PFSK-1 (cell line): Measurements from ENCODE around the gene FBXO33.
A peak's percentile ranks its signal among the peaks of the same experiment; 100 is the strongest.

Source experiments
- FOXP2 ChIP-seq: optimal IDR thresholded peaks from 2 replicates; pipeline ENCODE3; 2011; ENCODE audit warnings: borderline replicate concordance, control low read depth, inconsistent platforms; ENCODE audit not compliant: insufficient read depth; ENCODE audit errors: extremely low read length, extremely low read depth
- POLR2AphosphoS5 ChIP-seq: IDR thresholded peaks from 2 replicates; pipeline ENCODE4 v1.6.1; 2012; ENCODE audit warnings: low read depth, mild to moderate bottlenecking, control low read depth, low read length, moderate library complexity
- SIN3A ChIP-seq: IDR thresholded peaks from 2 replicates; pipeline ENCODE4 v1.6.1; 2012; ENCODE audit warnings: mild to moderate bottlenecking, low read length, moderate library complexity, borderline replicate concordance; ENCODE audit not compliant: insufficient read depth
- TAF1 ChIP-seq: IDR thresholded peaks from 2 replicates; pipeline ENCODE4 v1.6.1; 2012; ENCODE audit warnings: low read length, control low read depth, borderline replicate concordance; ENCODE audit not compliant: insufficient read depth
- TF ChIP-seq, protein P1 (sequence below), 2 experiments: IDR thresholded peaks; 2 replicates each; pipeline versions ENCODE4 v1.6.1 to v1.8.0; 2011 to 2012; ENCODE audit warnings: low read depth in 2 of 2, low read length in 2 of 2, control low read depth in 1 of 2, inconsistent platforms in 1 of 2, mild to moderate bottlenecking in 1 of 2, moderate library complexity in 1 of 2; ENCODE audit not compliant: insufficient read depth in 1 of 2

The FBXO33 gene

DNA sequence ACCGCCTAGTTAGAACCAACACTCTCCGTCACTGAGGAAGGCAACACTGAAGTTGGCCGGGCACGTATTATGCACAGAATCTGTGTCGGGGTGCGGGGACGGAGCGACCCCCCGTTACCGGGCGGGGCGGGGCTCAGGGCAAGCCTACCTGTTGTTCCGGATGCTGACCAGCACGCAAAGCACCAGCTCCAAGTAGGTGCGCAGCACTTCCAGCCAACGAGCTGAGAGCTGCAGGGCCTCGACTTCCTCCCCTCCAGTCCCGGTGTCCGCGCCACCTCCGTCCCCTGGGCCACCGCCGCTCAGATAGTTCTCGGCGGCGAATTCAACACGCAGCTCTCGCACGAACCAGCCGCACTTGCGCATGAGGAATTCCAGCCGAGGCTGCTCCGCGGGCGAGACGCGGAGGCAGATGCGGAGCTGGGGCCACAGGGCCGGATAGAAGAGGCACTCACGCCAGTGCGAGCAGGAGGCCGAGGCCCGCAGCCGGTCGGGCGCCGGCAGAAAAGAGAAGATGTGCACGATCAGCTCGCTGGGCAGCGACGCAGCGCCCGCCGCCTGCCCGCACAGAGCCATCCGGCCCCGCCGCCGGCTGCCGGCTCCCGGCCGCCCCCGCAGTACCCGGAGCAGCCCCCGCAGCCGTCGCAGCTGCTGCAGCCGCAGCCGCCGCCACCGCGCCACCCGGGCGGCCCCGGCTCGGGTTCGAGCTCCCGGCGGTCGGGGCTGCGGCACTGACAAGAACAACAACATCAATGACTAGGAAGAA is 636 bp downstream of the FBXO33 start:
- no peak for TF ChIP-seq POLR2AphosphoS5
- TF ChIP-seq FOXP2: peak; percentile 7
- TF ChIP-seq TAF1: peak; percentile 69; the same call in 1 of the 2 replicates

DNA sequence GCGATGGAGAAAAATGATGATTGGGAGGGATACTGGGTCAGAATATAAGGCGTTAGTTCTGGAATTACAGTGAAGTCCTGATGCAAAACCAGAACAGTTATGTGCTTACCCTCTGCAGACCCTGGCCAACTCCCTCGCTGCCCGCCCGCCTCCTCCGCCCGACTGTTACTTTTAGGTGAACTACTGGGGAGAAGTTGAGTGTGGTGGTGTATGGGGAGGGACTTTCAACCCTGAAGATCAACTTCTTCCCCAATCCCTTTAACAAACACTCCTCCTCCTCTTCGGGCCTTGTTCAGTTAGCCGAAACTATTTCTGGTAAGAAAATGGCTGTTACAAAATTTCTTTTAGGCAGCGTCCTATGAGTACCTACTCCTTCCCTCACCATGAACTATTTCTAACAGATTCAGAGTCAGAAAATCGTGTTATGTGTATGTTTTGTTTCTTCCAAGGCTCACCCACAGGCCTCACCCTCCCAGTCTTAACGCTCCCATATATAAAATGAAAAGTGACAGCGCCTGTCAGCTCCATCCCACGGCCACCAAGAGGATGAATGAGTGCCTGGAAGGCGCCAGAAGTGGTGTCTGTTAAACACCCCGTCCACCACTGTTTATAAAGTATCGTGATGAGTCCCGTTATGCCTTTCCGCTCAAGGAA is 1.3 kb downstream of the FBXO33 start:
- TF ChIP-seq TAF1 (no peak), POLR2AphosphoS5 (no peak), SIN3A (no peak), FOXP2 (no peak)
- TF ChIP-seq, protein P1, sequence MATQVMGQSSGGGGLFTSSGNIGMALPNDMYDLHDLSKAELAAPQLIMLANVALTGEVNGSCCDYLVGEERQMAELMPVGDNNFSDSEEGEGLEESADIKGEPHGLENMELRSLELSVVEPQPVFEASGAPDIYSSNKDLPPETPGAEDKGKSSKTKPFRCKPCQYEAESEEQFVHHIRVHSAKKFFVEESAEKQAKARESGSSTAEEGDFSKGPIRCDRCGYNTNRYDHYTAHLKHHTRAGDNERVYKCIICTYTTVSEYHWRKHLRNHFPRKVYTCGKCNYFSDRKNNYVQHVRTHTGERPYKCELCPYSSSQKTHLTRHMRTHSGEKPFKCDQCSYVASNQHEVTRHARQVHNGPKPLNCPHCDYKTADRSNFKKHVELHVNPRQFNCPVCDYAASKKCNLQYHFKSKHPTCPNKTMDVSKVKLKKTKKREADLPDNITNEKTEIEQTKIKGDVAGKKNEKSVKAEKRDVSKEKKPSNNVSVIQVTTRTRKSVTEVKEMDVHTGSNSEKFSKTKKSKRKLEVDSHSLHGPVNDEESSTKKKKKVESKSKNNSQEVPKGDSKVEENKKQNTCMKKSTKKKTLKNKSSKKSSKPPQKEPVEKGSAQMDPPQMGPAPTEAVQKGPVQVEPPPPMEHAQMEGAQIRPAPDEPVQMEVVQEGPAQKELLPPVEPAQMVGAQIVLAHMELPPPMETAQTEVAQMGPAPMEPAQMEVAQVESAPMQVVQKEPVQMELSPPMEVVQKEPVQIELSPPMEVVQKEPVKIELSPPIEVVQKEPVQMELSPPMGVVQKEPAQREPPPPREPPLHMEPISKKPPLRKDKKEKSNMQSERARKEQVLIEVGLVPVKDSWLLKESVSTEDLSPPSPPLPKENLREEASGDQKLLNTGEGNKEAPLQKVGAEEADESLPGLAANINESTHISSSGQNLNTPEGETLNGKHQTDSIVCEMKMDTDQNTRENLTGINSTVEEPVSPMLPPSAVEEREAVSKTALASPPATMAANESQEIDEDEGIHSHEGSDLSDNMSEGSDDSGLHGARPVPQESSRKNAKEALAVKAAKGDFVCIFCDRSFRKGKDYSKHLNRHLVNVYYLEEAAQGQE (IDR thresholded peaks at IDR 0.05; ENCODE audit: insufficient read depth in 1 of 2, low read depth in 2 of 2, low read length in 2 of 2): no peak

DNA sequence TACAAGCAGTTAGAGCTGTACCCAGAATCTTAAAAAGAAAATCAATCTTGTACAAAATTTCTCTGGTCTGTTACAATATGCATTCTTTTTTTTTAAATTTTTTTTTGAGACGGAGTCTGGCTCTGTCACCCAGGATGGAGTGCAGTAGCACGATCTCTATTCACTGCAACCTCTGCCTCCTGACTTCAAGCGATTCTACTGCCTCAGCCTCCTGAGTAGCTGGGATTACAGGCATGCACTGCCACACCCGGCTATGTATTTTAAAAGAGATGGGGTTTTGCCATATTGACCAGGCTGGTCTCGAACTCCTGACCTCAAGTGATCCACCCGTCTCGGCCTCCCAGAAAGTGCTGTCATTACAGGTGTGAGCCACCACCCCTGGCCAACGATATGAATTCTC is 4.1 kb downstream of the FBXO33 start:
- TF ChIP-seq POLR2AphosphoS5 (no peak), SIN3A (no peak), TAF1 (no peak), FOXP2 (no peak)
- TF ChIP-seq, protein P1 (IDR thresholded peaks at IDR 0.05; ENCODE audit: insufficient read depth in 1 of 2, low read depth in 2 of 2, low read length in 2 of 2): no peak

DNA sequence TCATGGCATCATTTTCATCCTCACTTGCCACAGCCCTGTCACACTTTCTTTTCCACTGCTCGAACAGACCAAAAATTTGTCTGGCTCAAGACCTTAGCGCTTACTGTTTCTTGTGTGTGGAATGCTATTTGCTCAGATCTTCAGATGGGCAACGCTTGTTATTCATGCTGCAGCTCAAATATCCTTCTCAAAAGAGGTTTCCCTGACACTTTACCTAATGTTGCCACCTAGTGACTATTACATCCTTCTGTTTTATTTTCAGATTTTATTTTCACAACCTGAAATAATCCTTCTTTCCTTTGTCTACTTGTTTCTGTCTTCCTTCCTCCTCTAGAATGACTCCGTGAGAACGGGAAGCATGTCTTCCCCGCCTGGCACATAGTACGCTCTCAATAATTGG is 5.6 kb downstream of the FBXO33 start:
- no peak for TF ChIP-seq TAF1
- TF ChIP-seq, protein P1 (IDR thresholded peaks at IDR 0.05; ENCODE audit: insufficient read depth in 1 of 2, low read depth in 2 of 2, low read length in 2 of 2): no peak
- TF ChIP-seq SIN3A: no peak
- TF ChIP-seq FOXP2: no peak
- TF ChIP-seq POLR2AphosphoS5: no peak

DNA sequence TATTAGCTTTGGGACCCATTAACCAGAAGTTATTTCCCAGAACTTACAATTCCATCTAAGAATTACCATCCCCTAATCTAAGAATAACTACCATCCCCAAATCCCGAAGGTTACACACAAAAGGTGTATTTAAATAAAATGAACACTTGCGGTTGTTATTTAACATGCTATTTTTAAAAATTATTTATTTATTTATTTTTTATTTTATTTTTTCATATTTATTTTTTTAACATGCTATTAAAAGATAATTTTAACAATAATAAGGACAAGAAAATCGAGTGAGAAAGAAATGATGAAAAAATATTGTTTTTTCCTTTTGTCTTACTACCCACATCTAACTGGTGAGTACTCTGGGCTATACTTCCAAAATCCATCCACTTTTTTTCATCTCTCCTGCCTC is 6.3 kb downstream of the FBXO33 start:
- TF ChIP-seq POLR2AphosphoS5 (no peak), FOXP2 (no peak), TAF1 (no peak), SIN3A (no peak)
- TF ChIP-seq, protein P1 (IDR thresholded peaks at IDR 0.05; ENCODE audit: insufficient read depth in 1 of 2, low read depth in 2 of 2, low read length in 2 of 2): no peak
